Retina (tissue), 1 donor: Measurements from ENCODE around the gene SPTSSB.

Experiments
- DNase-seq: peaks from one replicate; pipeline ENCODE4 v3.0.0-alpha.2; 2016

The SPTSSB gene

GRCh38 chr3:161390200-161390599 is 18.9 kb upstream of the SPTSSB start:
- DNase-seq = no peak

- no peak for DNase-seq
These were observed 18.2 kb upstream of the SPTSSB start for GRCh38 chr3:161389445-161390035.

- no peak for DNase-seq
These were observed 17.5 kb upstream of the SPTSSB start for GRCh38 chr3:161388855-161389254.

GRCh38 chr3:161386991-161387770 is 15.9 kb upstream of the SPTSSB start:
- DNase-seq = no peak

- peak; percentile 87 for DNase-seq
These were observed 1.3 kb upstream of the SPTSSB start for GRCh38 chr3:161372321-161373260.

GRCh38 chr3:161369531-161369930 is 1.8 kb downstream of the SPTSSB start:
- no peak for DNase-seq

- no peak for DNase-seq
These were observed 5.2 kb downstream of the SPTSSB start for GRCh38 chr3:161366094-161366493.

GRCh38 chr3:161358488-161358887 is 12.8 kb downstream of the SPTSSB start:
- DNase-seq = no peak

GRCh38 chr3:161356287-161356686 is 15.0 kb downstream of the SPTSSB start:
- no peak for DNase-seq

GRCh38 chr3:161355508-161355907 is 15.8 kb downstream of the SPTSSB start:
- no peak for DNase-seq

GRCh38 chr3:161354554-161354953 is 16.8 kb downstream of the SPTSSB start:
- no peak for DNase-seq

- DNase-seq = no peak
These were observed 20.0 kb downstream of the SPTSSB start for GRCh38 chr3:161351330-161351729.

- DNase-seq = no peak
These were observed 20.4 kb downstream of the SPTSSB start for GRCh38 chr3:161350916-161351315.

GRCh38 chr3:161349529-161350312 is 21.6 kb downstream of the SPTSSB start:
- no peak for DNase-seq

- DNase-seq = no peak
These were observed 22.4 kb downstream of the SPTSSB start for GRCh38 chr3:161348796-161349400.

GRCh38 chr3:161347726-161348125 is 23.6 kb downstream of the SPTSSB start:
- DNase-seq = no peak

- DNase-seq = peak; percentile 22
These were observed 26.3 kb downstream of the SPTSSB start for GRCh38 chr3:161345023-161345422.

GRCh38 chr3:161343986-161344385 is 27.3 kb downstream of the SPTSSB start:
- no peak for DNase-seq

GRCh38 chr3:161343540-161343939 is 27.8 kb downstream of the SPTSSB start:
- no peak for DNase-seq

- DNase-seq = no peak
These were observed 28.7 kb downstream of the SPTSSB start for GRCh38 chr3:161342629-161343028.

- DNase-seq = no peak
These were observed 31.5 kb downstream of the SPTSSB start for GRCh38 chr3:161339517-161340500.
